K562 (cell line): ENCODE results near the gene LPAR5. TPM values are rescaled to one million over a fixed set of nuclear protein-coding genes. Genes with fewer than 3 reads are reported as not detected.

Source experiments
- ASH1L ChIP-seq: fragments of 450-650 bp; IDR thresholded peaks from 2 replicates; pipeline ENCODE4 v1.6.1; 2018; ENCODE audit warnings: borderline replicate concordance, mild to moderate bottlenecking, low read depth; ENCODE audit not compliant: partially characterized antibody
- ATF1 ChIP-seq, 2 experiments: fragments of 450-650 bp in 1 of 2; IDR thresholded peaks; 2 replicates each; pipeline ENCODE4 v1.6.1; 2016; ENCODE audit warnings: missing compliant biosample characterization in 1 of 2, missing genetic modification characterization in 1 of 2
- CAMTA2 ChIP-seq: fragments of 250-450 bp; sonication (Bioruptor Pico); conservative IDR thresholded peaks from 2 replicates; pipeline ENCODE4 v1.5.1; 2022
- CHD1 ChIP-seq: fragments of 200-600 bp; sonication (generic); IDR thresholded peaks from one replicate; pipeline ENCODE4 v1.6.1; 2012; ENCODE audit warnings: mild to moderate bottlenecking, moderate library complexity, low read length, inconsistent platforms
- CHD2 ChIP-seq: IDR thresholded peaks from 2 replicates; pipeline ENCODE4 v1.6.1; 2011; ENCODE audit warnings: low read depth, low read length
- EP400 ChIP-seq: fragments of 450-650 bp; IDR thresholded peaks from 2 replicates; pipeline ENCODE4 v1.6.1; 2017; ENCODE audit warnings: antibody characterized with exemption, mild to moderate bottlenecking, moderate library complexity
- HDAC8 ChIP-seq: fragments of 450-650 bp; IDR thresholded peaks from 2 replicates; pipeline ENCODE4 v1.6.1; 2016; ENCODE audit warnings: mild to moderate bottlenecking, missing genetic modification characterization, moderate library complexity, missing compliant biosample characterization
- KDM4B ChIP-seq, 2 experiments: fragments of 450-650 bp in 1 of 2; sonication (generic) in 1 of 2; IDR thresholded peaks; 2 replicates each; pipeline ENCODE4 v1.6.1; 2016 to 2017; ENCODE audit warnings: borderline replicate concordance in 2 of 2, antibody characterized with exemption in 1 of 2, low read depth in 1 of 2, mild to moderate bottlenecking in 1 of 2
- MEF2D ChIP-seq: conservative IDR thresholded peaks from 2 replicates; pipeline ENCODE4 v1.6.1; 2016; ENCODE audit warnings: low read depth, missing genetic modification characterization, missing compliant biosample characterization
- POLR2G ChIP-seq: fragments of 200-400 bp; formaldehyde crosslinking; IDR thresholded peaks from 2 replicates; pipeline ENCODE4 v1.6.1; 2017; ENCODE audit warnings: low read depth, mild to moderate bottlenecking, antibody characterized with exemption, low read length, moderate library complexity
- RBM39 ChIP-seq: fragments of 200-400 bp; formaldehyde crosslinking; optimal IDR thresholded peaks from 2 replicates; pipeline ENCODE3; 2018; ENCODE audit warnings: low read depth, low read length
- ZBTB33 ChIP-seq: sonication (generic); formaldehyde crosslinking; IDR thresholded peaks from 2 replicates; pipeline ENCODE4 v1.8.1; 2023; ENCODE audit warnings: mild to moderate bottlenecking, missing genetic modification reagents
- ZC3H11A ChIP-seq: IDR thresholded peaks from 2 replicates; pipeline ENCODE4 v1.6.1; 2012; ENCODE audit warnings: low read depth, low read length, improper control_type of control experiment
- ZNF311 ChIP-seq: fragments of 250-450 bp; sonication (Bioruptor Pico); IDR thresholded peaks from 2 replicates; pipeline ENCODE4 v1.4.0; 2020; ENCODE audit warnings: mild to moderate bottlenecking, moderate library complexity
- ZNF408 ChIP-seq: fragments of 250-450 bp; sonication (Bioruptor Pico); IDR thresholded peaks from 2 replicates; pipeline ENCODE4 v1.4.0; 2020; ENCODE audit warnings: low read depth, mild to moderate bottlenecking, moderate library complexity
- polyA plus RNA-seq, 8 experiments: library from polyadenylated mRNA; depleted of rRNA in 4 of 8; stranded (reverse) in 5 of 8; unstranded in 3 of 8; fragments of >200 nt; fragmentation: Nextera tagmentation in 2 of 8; fragmentation: Illumina TruSeq in 1 of 8; extraction: Ambion mirVana in 2 of 8; extraction: Trizol in 1 of 8; gene quantifications; 2 replicates each; pipeline versions ENCODE4 v1.2.1 to v1.2.3, GENCODE V29; 2011 to 2014; ENCODE audit warnings: inconsistent platforms in 1 of 8, missing spikeins in 1 of 8
- total RNA-seq, 7 experiments: library from RNA; depleted of rRNA in 6 of 7; stranded (reverse); fragments of >200 nt in 6 of 7; fragmentation: Illumina TruSeq in 2 of 7; extraction: Trizol in 2 of 7; gene quantifications; 2 replicates each; pipeline versions ENCODE4 v1.2.1 to v1.2.3, GENCODE V29; 2011 to 2021; ENCODE audit warnings: low replicate concordance in 1 of 7
- TF ChIP-seq, protein P1 (sequence below): fragments of 450-650 bp; conservative IDR thresholded peaks from 2 replicates; pipeline ENCODE4 v1.6.1; 2016; ENCODE audit warnings: missing genetic modification characterization, low read depth, mild to moderate bottlenecking, control low read depth, missing compliant biosample characterization
- TF ChIP-seq, protein P2 (sequence below): fragments of 250-450 bp; sonication (Bioruptor Pico); IDR thresholded peaks from 2 replicates; pipeline ENCODE4 v1.4.0; 2020

Gene LPAR5
- total and polyA plus RNA-seq, 9 of the 15 experiments (the other 6 are each of a cell fraction or from before 2014, with no cell fraction given), result 1.3 to 11.7 (median 3.6) TPM

- peak; percentile 93 for TF ChIP-seq ASH1L
- TF ChIP-seq CAMTA2 (CRISPR knock-in tag), result no peak
- TF ChIP-seq, protein P1, sequence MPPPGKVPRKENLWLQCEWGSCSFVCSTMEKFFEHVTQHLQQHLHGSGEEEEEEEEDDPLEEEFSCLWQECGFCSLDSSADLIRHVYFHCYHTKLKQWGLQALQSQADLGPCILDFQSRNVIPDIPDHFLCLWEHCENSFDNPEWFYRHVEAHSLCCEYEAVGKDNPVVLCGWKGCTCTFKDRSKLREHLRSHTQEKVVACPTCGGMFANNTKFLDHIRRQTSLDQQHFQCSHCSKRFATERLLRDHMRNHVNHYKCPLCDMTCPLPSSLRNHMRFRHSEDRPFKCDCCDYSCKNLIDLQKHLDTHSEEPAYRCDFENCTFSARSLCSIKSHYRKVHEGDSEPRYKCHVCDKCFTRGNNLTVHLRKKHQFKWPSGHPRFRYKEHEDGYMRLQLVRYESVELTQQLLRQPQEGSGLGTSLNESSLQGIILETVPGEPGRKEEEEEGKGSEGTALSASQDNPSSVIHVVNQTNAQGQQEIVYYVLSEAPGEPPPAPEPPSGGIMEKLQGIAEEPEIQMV (tag), result peak; percentile 60; the same call in 1 of the 2 replicates
- TF ChIP-seq, protein P2, sequence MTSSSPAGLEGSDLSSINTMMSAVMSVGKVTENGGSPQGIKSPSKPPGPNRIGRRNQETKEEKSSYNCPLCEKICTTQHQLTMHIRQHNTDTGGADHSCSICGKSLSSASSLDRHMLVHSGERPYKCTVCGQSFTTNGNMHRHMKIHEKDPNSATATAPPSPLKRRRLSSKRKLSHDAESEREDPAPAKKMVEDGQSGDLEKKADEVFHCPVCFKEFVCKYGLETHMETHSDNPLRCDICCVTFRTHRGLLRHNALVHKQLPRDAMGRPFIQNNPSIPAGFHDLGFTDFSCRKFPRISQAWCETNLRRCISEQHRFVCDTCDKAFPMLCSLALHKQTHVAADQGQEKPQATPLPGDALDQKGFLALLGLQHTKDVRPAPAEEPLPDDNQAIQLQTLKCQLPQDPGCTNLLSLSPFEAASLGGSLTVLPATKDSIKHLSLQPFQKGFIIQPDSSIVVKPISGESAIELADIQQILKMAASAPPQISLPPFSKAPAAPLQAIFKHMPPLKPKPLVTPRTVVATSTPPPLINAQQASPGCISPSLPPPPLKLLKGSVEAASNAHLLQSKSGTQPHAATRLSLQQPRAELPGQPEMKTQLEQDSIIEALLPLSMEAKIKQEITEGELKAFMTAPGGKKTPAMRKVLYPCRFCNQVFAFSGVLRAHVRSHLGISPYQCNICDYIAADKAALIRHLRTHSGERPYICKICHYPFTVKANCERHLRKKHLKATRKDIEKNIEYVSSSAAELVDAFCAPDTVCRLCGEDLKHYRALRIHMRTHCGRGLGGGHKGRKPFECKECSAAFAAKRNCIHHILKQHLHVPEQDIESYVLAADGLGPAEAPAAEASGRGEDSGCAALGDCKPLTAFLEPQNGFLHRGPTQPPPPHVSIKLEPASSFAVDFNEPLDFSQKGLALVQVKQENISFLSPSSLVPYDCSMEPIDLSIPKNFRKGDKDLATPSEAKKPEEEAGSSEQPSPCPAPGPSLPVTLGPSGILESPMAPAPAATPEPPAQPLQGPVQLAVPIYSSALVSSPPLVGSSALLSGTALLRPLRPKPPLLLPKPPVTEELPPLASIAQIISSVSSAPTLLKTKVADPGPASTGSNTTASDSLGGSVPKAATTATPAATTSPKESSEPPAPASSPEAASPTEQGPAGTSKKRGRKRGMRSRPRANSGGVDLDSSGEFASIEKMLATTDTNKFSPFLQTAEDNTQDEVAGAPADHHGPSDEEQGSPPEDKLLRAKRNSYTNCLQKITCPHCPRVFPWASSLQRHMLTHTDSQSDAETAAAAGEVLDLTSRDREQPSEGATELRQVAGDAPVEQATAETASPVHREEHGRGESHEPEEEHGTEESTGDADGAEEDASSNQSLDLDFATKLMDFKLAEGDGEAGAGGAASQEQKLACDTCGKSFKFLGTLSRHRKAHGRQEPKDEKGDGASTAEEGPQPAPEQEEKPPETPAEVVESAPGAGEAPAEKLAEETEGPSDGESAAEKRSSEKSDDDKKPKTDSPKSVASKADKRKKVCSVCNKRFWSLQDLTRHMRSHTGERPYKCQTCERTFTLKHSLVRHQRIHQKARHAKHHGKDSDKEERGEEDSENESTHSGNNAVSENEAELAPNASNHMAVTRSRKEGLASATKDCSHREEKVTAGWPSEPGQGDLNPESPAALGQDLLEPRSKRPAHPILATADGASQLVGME (CRISPR knock-in tag), result no peak
- peak; percentile 30; the same call in 1 of the 2 replicates for TF ChIP-seq CHD2
- peak; percentile 92 for TF ChIP-seq ATF1 (CRISPR knock-in tag; IDR thresholded peaks at IDR 0.05)
- TF ChIP-seq ATF1 (tag; IDR thresholded peaks at IDR 0.05), result peak; percentile 99
- peak in 1 of 2 experiments; percentile 96; a peak in 2 of 4 replicates for TF ChIP-seq KDM4B (IDR thresholded peaks at IDR 0.05; ENCODE audit: borderline replicate concordance in 2 of 2, low read depth in 1 of 2)
- TF ChIP-seq HDAC8 (tag), result no peak
- no peak for TF ChIP-seq ZBTB33 (CRISPR knock-in tag)
- peak; percentile 85 for TF ChIP-seq EP400
- peak; percentile 68; the same call in 1 of the 2 replicates for TF ChIP-seq ZNF311
- no peak for TF ChIP-seq RBM39
- TF ChIP-seq CHD1, result no peak
- no peak for TF ChIP-seq ZNF408 (CRISPR knock-in tag)
- TF ChIP-seq ZC3H11A, result peak; percentile 62; the same call in 1 of the 2 replicates
- peak; percentile 54; the same call in 1 of the 2 replicates for TF ChIP-seq POLR2G
- peak; percentile 63; the same call in 1 of the 2 replicates for TF ChIP-seq MEF2D (tag)
Observed at GRCh38 chr12:6662906-6663742, 27.4 kb upstream of the LPAR5 start, which contains the start of gene ING4 (continued).
